ENCODE results near the gene LMO1. TPM values are rescaled to one million over a fixed set of nuclear protein-coding genes. Genes with fewer than 3 reads are reported as not detected.

The LMO1 gene
- total and polyA plus RNA-seq, 2 of the 8 experiments (the other 6 are each of a cell fraction or from before 2014, with no cell fraction given), result 0.17 TPM; not detected in 1

DNA sequence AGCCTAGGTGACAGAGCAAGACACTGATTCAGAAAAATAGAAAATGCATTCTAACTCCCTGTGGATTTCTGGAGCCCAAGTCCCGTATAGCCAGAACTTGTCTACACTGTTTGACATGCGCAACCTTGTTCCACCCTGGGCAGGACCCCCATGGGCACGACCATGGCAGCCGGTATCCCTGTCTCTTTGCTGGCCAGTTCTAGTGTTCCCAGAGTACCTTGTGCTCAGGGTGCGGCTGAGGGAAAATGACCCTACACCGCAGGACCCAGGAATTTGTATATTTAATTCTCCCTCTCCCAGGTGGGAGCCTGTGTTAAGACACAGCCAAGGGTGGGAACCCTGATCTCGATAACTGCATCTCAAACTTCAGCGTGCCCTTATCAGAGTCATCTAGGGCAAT is 58.1 kb downstream of the LMO1 start:
- no peaks in the 10 kb centered on the region for H4K20me1 ChIP-seq (replicated peaks in 1 of 2; ENCODE audit: control insufficient read depth in 1 of 2, insufficient read depth in 2 of 2, low read length in 2 of 2)
- WGBS, 2 experiments (ENCODE audit: extremely low coverage in 1 of 2, insufficient coverage in 1 of 2, insufficient read length in 1 of 2, insufficient replicate concordance in 2 of 2, low coverage in 1 of 2, low lambda C conversion rate in 2 of 2, missing lambda C conversion rate in 1 of 2), result 89% methylated on average over 8 of the region's 8 CpGs; no CpG with 5 or more reads in 1 of the 2 experiments
- H3K27ac ChIP-seq (ENCODE audit: low read depth, low read length), result no peak overlapping the region
- no peak overlapping the region for H2BK5ac ChIP-seq (ENCODE audit: low read depth, low read length)
- H3K4ac ChIP-seq (replicated peaks; ENCODE audit: insufficient read length, low read depth, low read length), result no peak overlapping the region
- POLR2A ChIA-PET (ENCODE audit: partially characterized antibody), result no interaction called here
- H3K4me3 ChIP-seq (ENCODE audit: extremely low read depth in 1 of 4, insufficient read depth in 2 of 4, low read depth in 3 of 4, low read length in 4 of 4), result no peak overlapping the region
- H3K9me3 ChIP-seq (ENCODE audit: insufficient read depth in 2 of 2, low read depth in 1 of 2, low read length in 1 of 2), result no peaks in the 10 kb centered on the region
- H2AK5ac ChIP-seq (ENCODE audit: low read depth, low read length), result no peak overlapping the region
- H3K9ac ChIP-seq (replicated peaks in 1 of 4; ENCODE audit: extremely low read depth in 1 of 4, low read depth in 3 of 4, low read length in 3 of 4), result no peak overlapping the region
- H2AFZ ChIP-seq (ENCODE audit: low read length), result peak overlapping the region; percentile 77; the same call in 1 of the 2 replicates
- no peak overlapping the region for H3K4me2 ChIP-seq (ENCODE audit: insufficient read depth in 1 of 2, low read depth in 2 of 2, low read length in 2 of 2)
- H4K8ac ChIP-seq (ENCODE audit: extremely low read depth, insufficient read depth, low read length), result no peak overlapping the region
- H3K23me2 ChIP-seq (ENCODE audit: low read depth, low read length), result no peaks in the 10 kb centered on the region
- no peaks in the 10 kb centered on the region for H3K79me1 ChIP-seq (ENCODE audit: low read depth, low read length)
- no peak overlapping the region for H3K18ac ChIP-seq (ENCODE audit: extremely low read depth, low read length)
- FAIRE-seq (no peak), DNase-seq (ENCODE audit: low read depth in 1 of 2, low spot score in 2 of 2) (peak in 1 of 2 experiments; percentile 23)
- no peak overlapping the region for H4K91ac ChIP-seq (replicated peaks; ENCODE audit: insufficient read length, low read length)
- no peak overlapping the region for H4K5ac ChIP-seq (ENCODE audit: insufficient read length, low read depth, low read length)
- H3K36me3 ChIP-seq (ENCODE audit: control insufficient read depth in 2 of 4, insufficient read depth in 4 of 4, low read length in 3 of 4), result no peaks in the 10 kb centered on the region
- no peak for TF ChIP-seq SUZ12 (IDR thresholded peaks at IDR 0.05; ENCODE audit: low read length)
- no peak for TF ChIP-seq CHD1 (IDR thresholded peaks at IDR 0.05; ENCODE audit: low read depth, low read length)
- no peak for TF ChIP-seq KDM5A (IDR thresholded peaks at IDR 0.05; ENCODE audit: low read length)
- TF ChIP-seq CEBPB (IDR thresholded peaks at IDR 0.05; ENCODE audit: low read depth, low read length), result no peak
- no peak for TF ChIP-seq ZNF274 (IDR thresholded peaks at IDR 0.05; ENCODE audit: borderline replicate concordance, extremely low read depth, low read length)
- no peak for TF ChIP-seq SP4 (IDR thresholded peaks at IDR 0.05; ENCODE audit: low read length)
- no peak for TF ChIP-seq PHF8 (conservative IDR thresholded peaks at IDR 0.05; ENCODE audit: low read depth, low read length)
- TF ChIP-seq JUN (IDR thresholded peaks at IDR 0.05; ENCODE audit: low read depth, low read length), result no peak
- TF ChIP-seq RBBP5 (IDR thresholded peaks at IDR 0.05; ENCODE audit: borderline replicate concordance, low read depth, low read length), result no peak
- no peak for TF ChIP-seq SIN3A (conservative IDR thresholded peaks at IDR 0.05 in 1 of 2, IDR thresholded peaks at IDR 0.05 in 1 of 2; ENCODE audit: low read depth in 1 of 2, low read length in 2 of 2)
- no peak for TF ChIP-seq POLR2AphosphoS5 (IDR thresholded peaks at IDR 0.05; ENCODE audit: low read depth, low read length)
- TF ChIP-seq, protein P1, sequence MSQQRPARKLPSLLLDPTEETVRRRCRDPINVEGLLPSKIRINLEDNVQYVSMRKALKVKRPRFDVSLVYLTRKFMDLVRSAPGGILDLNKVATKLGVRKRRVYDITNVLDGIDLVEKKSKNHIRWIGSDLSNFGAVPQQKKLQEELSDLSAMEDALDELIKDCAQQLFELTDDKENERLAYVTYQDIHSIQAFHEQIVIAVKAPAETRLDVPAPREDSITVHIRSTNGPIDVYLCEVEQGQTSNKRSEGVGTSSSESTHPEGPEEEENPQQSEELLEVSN (IDR thresholded peaks at IDR 0.05), result no peak
- no peak overlapping the region for H3K56ac ChIP-seq (replicated peaks; ENCODE audit: insufficient read length, low read depth, low read length)
- H2BK20ac ChIP-seq (ENCODE audit: low read length), result no peak overlapping the region
- H2BK120ac ChIP-seq (replicated peaks; ENCODE audit: low read depth, low read length), result no peak overlapping the region
- no peaks in the 10 kb centered on the region for H3K79me2 ChIP-seq (ENCODE audit: control insufficient read depth in 1 of 2, insufficient read depth in 2 of 2, low read length in 2 of 2)
- no peak overlapping the region for H2BK15ac ChIP-seq (ENCODE audit: low read length)
- H3K14ac ChIP-seq (ENCODE audit: insufficient read length), result no peak overlapping the region
- no peak overlapping the region for H2BK12ac ChIP-seq (ENCODE audit: low read depth, low read length)
- H3K23ac ChIP-seq (ENCODE audit: insufficient read length), result no peak overlapping the region
- CTCF ChIA-PET (ENCODE audit: partially characterized antibody), result interaction anchor here (1.6 to 21.8 kb wide), 5 partner anchors 6 to 112 kb away, joined by 4 to 342 read pairs (median 6); no protein-coding TSS in a partner anchor
- H3K4me1 ChIP-seq (replicated peaks in 1 of 4; ENCODE audit: control insufficient read depth in 3 of 4, insufficient read depth in 4 of 4, low read length in 3 of 4), result peaks cover 0 to 7% (median 0%) of the 10 kb centered on the region in 4 experiments; a peak in 1 of 7 replicates
- H3K27me3 ChIP-seq (replicated peaks in 1 of 4; ENCODE audit: control insufficient read depth in 3 of 4, extremely low read depth in 1 of 4, insufficient read depth in 3 of 4, low read length in 3 of 4), result no peaks in the 10 kb centered on the region
